GM18861 (cell line): ENCODE data around the gene KLRC2.
"Not testable (repeated sequence)": the region's sequence is repeated elsewhere in the genome, so short reads cannot be mapped to it uniquely, and the experiment has no call there.

ENCODE experiments used
- ATAC-seq: cut with Tn5 transposase; IDR thresholded peaks from one replicate; pipeline ENCODE4 v1.9.1; 2021; ENCODE audit not compliant: unreplicated experiment

KLRC2 gene

GRCh38 chr12:10406725-10407124, 29.1 kb downstream of the KLRC2 start:
- no peak for ATAC-seq

DNA sequence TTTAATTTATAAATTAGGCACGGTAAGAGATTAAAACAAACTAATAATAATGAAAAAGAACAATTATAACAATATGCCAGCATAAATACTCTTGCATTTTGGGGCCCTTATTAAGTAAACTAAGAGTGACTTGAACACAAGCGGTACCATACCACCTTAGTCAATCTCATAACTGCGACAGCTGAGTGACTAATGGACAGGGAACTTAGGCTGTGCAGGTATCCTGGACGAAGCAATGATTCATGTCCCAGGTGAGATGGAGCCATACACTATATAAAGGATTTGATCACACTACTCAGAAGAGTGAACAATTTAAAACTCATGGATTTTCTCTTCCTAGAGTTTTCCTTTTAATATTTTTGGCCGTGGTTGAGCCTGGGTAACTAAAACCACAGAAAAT, 30.5 kb downstream of the KLRC2 start:
- no peak for ATAC-seq

GRCh38 chr12:10404798-10405197, 31.0 kb downstream of the KLRC2 start:
- no peak for ATAC-seq

DNA sequence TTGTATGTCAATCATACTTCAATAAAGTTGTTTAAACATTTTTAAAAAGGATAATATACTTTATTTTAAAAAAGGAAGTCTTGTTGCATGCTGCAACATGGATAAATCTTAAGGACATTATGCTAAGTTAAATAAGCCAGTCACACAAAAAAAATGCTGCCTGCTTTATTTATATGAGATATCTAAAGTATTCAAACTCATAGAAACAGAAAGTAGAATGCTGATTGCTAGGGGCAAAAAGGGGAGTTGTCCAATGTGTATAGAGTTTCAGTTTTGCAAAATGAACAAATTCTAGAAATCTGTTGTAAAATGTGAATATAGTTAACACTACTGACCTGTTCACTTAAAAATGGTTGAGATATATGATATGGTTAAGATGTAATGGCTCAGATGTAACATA, 35.0 kb downstream of the KLRC2 start:
- ATAC-seq = no peak

DNA sequence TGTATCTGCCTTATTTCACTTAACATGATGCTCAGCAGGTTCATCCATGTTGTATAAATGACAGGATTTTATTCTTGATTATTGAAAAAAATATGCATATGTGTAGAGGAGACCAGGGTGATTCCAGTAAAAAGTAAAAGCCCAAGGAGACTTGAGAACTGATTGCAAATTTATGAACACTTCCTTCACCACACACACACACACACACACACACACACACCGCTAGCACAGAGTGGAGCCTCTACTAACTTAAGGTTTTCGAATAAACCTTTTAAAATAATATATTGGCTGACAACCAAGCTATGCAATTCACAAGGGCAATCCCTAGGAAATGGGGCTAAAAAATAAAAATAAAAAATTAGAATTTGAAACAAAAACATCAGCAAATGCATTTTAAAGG, 37.6 kb downstream of the KLRC2 start:
- no peak for ATAC-seq

- ATAC-seq = no peak
Measured at GRCh38 chr12:10397296-10397695, 38.5 kb downstream of the KLRC2 start.

DNA sequence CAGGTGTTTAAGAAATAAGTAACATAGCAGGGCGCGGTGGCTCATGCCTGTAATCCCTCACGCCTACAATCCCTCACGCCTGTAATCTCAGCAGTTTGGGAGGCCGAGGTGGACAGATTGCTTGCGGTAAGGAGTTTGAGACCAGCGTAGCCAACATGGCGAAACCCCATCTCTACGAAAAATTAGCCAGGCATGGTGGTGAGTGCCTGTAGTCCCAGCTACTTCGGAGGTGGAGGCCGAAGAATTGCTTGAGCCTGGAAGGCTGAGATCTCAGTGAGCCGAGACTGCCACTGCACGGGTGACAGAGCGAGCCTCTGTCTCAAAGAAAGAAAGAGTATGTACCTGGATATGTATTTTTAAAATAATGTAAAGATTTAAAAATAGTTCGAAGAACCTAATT, 39.6 kb downstream of the KLRC2 start:
- not testable (repeated sequence) for ATAC-seq

- peak; percentile 86 for ATAC-seq
Measured at GRCh38 chr12:10395390-10395998, 40.3 kb downstream of the KLRC2 start.

DNA sequence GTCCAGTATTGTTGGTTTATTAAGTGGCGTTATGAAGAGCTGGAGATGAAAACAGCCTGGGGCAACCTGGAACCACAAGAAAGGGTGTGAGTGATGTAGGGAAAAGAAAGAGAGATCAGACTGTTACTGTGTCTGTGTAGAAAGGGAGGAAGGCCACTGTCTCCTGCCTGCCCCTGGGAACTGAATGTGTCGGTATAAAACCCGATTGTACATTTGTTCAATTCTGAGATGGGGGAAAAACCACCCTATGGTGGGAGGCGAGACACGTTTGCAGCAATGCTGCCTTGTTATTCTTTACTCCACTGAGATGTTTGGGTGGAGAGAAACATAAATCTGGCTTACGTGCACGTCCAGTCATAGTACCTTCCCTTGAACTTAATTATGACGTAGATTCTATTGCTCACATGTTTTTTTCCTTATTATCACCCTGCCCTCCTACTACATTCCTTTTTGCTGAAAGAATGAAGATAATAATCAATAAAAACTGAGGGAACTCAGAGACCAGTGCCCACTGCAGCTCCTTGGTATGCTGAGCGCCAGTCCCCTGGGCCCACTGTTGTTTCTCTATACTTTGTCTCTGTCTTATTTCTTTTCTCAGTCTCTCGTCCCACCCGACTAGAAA, 41.2 kb downstream of the KLRC2 start:
- not testable (repeated sequence) for ATAC-seq

DNA sequence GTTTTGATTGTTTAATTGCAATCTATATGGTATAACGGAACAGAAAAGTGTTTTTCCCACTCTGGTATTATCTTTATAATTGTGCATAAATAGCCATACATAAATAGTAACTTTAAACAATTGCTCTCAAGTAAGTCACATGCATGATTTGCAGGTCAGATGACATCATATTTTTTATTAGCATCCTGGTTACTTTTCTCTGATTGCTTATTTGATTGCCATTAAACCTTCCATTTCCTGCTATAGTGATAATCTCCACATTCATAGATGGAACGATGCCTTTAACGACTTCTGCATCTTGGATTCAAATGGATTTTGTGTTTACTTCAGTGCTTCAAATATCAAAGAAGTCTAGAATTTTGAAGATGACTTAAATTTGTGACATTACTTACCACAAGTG, 42.5 kb downstream of the KLRC2 start:
- ATAC-seq = no peak

- peak; percentile 65 for ATAC-seq
Measured at GRCh38 chr12:10392394-10392930, 43.3 kb downstream of the KLRC2 start.

GRCh38 chr12:10390991-10391390, 44.8 kb downstream of the KLRC2 start:
- ATAC-seq = not testable (repeated sequence)

GRCh38 chr12:10389904-10390303, 45.9 kb downstream of the KLRC2 start, which contains the start of gene KLRK1:
TSS of gene KLRK1 (minus strand) at chr12:10390041. CDS start at chr12:10388810, 1,231 bp downstream.
- no peak for ATAC-seq

DNA sequence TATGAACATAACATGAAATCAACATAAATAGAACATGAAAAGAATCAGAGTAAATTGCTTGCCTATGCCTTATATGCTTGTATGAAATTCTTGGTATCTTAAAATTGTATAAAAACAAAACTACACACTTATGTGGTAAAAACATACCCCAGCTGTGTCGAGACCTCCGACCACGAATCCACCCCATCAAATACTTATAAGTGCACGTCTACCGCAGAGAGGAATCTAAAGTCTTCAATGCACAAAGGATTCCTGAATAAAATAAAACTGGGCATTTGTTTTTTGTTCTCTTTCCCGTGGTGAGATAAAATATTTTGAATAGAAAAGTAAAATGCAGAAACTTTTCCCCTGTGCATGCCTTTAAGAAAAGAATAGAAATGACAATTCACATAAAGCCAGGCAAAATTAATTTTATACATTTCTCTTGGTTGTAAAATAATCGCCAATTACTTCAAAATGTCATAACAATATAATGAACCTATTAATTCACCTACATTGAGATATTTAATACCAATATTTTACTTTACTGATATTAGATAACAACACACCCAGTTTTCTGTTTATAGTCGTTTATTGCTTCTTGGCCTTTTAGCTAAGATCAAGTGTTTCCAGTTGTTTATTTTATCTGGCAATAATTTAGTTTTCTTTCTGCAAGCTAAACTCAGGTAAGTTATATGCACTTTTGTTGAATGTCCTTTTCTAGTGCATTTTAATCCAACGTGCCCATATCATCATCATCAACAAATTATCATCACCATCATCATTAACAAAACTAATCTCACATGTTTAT, 47.0 kb downstream of the KLRC2 start:
- no peak for ATAC-seq

GRCh38 chr12:10387498-10387897, 48.3 kb downstream of the KLRC2 start:
- ATAC-seq = not testable (repeated sequence)

DNA sequence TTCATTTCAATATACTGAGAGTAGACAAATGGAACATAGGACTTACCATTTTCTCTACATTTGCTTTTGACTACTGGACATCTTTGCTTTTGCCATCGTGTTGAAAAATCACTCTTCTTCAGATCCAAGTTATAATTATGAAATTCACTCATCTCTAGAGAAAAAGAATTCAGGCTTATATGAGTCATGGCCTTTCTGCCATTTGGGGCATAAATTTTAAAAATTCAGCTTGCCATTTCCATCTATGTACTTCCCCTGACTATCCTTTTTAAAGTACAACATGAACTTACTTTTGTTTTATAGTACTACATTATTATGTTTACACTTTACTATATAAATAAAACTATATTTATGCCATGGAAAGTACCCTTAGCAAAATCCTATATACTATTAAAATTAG, 49.0 kb downstream of the KLRC2 start:
- ATAC-seq = no peak

DNA sequence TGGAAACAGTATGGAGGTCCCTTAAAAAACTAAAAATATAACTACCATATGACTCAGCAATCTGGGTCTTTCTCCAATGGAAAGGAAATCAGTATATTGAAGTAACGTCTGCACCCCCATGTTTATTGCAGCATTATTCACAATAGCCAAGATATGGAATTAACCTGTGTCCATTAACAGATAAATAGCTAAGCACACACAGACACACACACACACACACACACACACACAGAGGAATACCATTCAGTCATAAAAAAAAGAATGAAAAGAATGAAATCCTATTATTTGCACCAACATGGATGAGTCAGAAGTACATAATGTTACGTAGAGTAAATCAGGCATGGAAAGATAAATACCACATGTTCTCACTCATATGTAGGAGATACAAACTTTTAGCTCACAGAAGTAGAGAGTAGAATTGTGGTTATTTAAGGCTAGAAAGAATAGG, 50.6 kb downstream of the KLRC2 start:
- no peak for ATAC-seq

DNA sequence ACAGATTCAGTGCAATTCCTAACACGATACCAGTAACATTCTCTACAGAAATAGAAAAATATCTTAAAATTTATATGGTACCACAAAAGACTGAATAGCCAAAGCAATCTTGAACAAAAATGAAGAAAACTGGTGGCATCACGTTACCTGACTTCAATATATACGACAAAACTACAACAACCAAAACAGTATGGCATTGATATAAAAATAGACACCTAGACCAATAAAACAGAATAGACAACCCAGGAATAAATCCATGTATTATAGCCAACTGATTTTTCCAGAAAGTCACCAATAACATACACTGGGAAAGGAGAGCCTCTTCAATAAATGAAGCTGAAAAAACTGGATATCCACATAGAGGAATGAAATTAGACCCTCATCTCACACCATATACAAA, 51.6 kb downstream of the KLRC2 start:
- ATAC-seq = no peak

- no peak for ATAC-seq
Measured at GRCh38 chr12:10381928-10382628, 53.7 kb downstream of the KLRC2 start.
